HG02943 (cell line): Measurements from ENCODE around the gene ZNF729.
"Not testable (repeated sequence)": the region's sequence is repeated elsewhere in the genome, so short reads cannot be mapped to it uniquely, and the experiment has no call there.

Experiments used
- ATAC-seq: cut with Tn5 transposase; IDR thresholded peaks from one replicate; pipeline ENCODE4 v1.9.1; 2021; ENCODE audit warnings: mild to moderate bottlenecking, low read depth, moderate library complexity; ENCODE audit not compliant: unreplicated experiment

The ZNF729 gene

GRCh38 chr19:22286151-22286810 lies at the start of gene ZNF729:
Gene ZNF729, plus strand, starts transcription at chr19:22286441. Its CDS starts 85 bp downstream, at chr19:22286526.
- no peak for ATAC-seq

- ATAC-seq = no peak
Observed at GRCh38 chr19:22256856-22257255, 29.4 kb upstream of the ZNF729 start.

GRCh38 chr19:22257381-22257780 lies 28.9 kb upstream of the ZNF729 start:
- ATAC-seq = no peak

- ATAC-seq = no peak
Observed at GRCh38 chr19:22257916-22258315, 28.3 kb upstream of the ZNF729 start.

GRCh38 chr19:22260499-22260898 lies 25.7 kb upstream of the ZNF729 start:
- ATAC-seq = no peak

- no peak for ATAC-seq
Observed at GRCh38 chr19:22261596-22261995, 24.6 kb upstream of the ZNF729 start.

GRCh38 chr19:22263121-22263520 lies 23.1 kb upstream of the ZNF729 start:
- no peak for ATAC-seq

- ATAC-seq = not testable (repeated sequence)
Observed at GRCh38 chr19:22321554-22321953, 35.3 kb downstream of the ZNF729 start.

- ATAC-seq = no peak
Observed at GRCh38 chr19:22326219-22326618, 40.0 kb downstream of the ZNF729 start.

GRCh38 chr19:22327321-22327720 lies 41.1 kb downstream of the ZNF729 start:
- no peak for ATAC-seq

GRCh38 chr19:22331521-22331920 lies 45.3 kb downstream of the ZNF729 start:
- no peak for ATAC-seq

- no peak for ATAC-seq
Observed at GRCh38 chr19:22332924-22333323, 46.7 kb downstream of the ZNF729 start.

GRCh38 chr19:22335716-22336115 lies 49.5 kb downstream of the ZNF729 start:
- no peak for ATAC-seq

- ATAC-seq = no peak
Observed at GRCh38 chr19:22354665-22355064, 68.4 kb downstream of the ZNF729 start.
